GM21786 (cell line): ENCODE measurements around the gene C1QTNF12.
A peak's percentile ranks its signal among the peaks of the same experiment; 100 is the strongest.

Source experiments
- ATAC-seq: cut with Tn5 transposase; IDR thresholded peaks from one replicate; pipeline ENCODE4 v1.9.1; 2021; ENCODE audit not compliant: unreplicated experiment

C1QTNF12 gene

GRCh38 chr1:1241588-1242219 lies 4.8 kb downstream of the C1QTNF12 start:
- ATAC-seq = no peak

GRCh38 chr1:1240822-1241587 lies 5.5 kb downstream of the C1QTNF12 start:
- no peak for ATAC-seq

- no peak for ATAC-seq
Observed at GRCh38 chr1:1240348-1240732, 6.2 kb downstream of the C1QTNF12 start.

- ATAC-seq = no peak
Observed at GRCh38 chr1:1239614-1240347, 6.7 kb downstream of the C1QTNF12 start.

GRCh38 chr1:1239227-1239613 lies 7.3 kb downstream of the C1QTNF12 start:
- no peak for ATAC-seq

- ATAC-seq = no peak
Observed at GRCh38 chr1:1238702-1239178, 7.8 kb downstream of the C1QTNF12 start.

GRCh38 chr1:1237874-1238701 lies 8.4 kb downstream of the C1QTNF12 start:
- ATAC-seq = no peak

- ATAC-seq = no peak
Observed at GRCh38 chr1:1236945-1237873, 9.3 kb downstream of the C1QTNF12 start.

- ATAC-seq = no peak
Observed at GRCh38 chr1:1236176-1236763, 10.3 kb downstream of the C1QTNF12 start.

GRCh38 chr1:1235016-1235744 lies 11.3 kb downstream of the C1QTNF12 start:
- ATAC-seq = no peak

- ATAC-seq = no peak
Observed at GRCh38 chr1:1234180-1234808, 12.2 kb downstream of the C1QTNF12 start.

GRCh38 chr1:1233567-1233892 lies 13.0 kb downstream of the C1QTNF12 start:
- ATAC-seq = no peak

- ATAC-seq = no peak
Observed at GRCh38 chr1:1232796-1233566, 13.5 kb downstream of the C1QTNF12 start.

- no peak for ATAC-seq
Observed at GRCh38 chr1:1232208-1232795, 14.2 kb downstream of the C1QTNF12 start, which contains the start of gene B3GALT6. B3GALT6 (plus strand) TSS chr1:1232237; CDS start chr1:1232279, 42 bp downstream.

GRCh38 chr1:1231400-1232207 lies 14.9 kb downstream of the C1QTNF12 start, which contains the start of gene SDF4:
SDF4 (minus strand) TSS chr1:1232001; CDS start chr1:1228772, 3,229 bp downstream.
- peak; percentile 97 for ATAC-seq

- no peak for ATAC-seq
Observed at GRCh38 chr1:1230656-1231399, 15.7 kb downstream of the C1QTNF12 start.
